ENCODE data around the gene HCN2. TPM values are rescaled to one million over a fixed set of nuclear protein-coding genes. Genes with fewer than 3 reads are reported as not detected.

Gene HCN2
- total and polyA plus RNA-seq, 2 of the 13 experiments (the other 11 are each of a cell fraction or from before 2014, with no cell fraction given): 0.01 TPM; not detected in 1

- TF ChIP-seq MTA1 (CRISPR knock-in tag; IDR thresholded peaks at IDR 0.05; ENCODE audit: borderline replicate concordance) (peak; percentile 84), ZNF674 (CRISPR knock-in tag; IDR thresholded peaks at IDR 0.05; ENCODE audit: low read depth) (no peak), MXD1 (CRISPR knock-in tag; IDR thresholded peaks at IDR 0.05) (peak; percentile 35; the same call in 1 of the 2 replicates), DDIT3 (CRISPR knock-in tag; IDR thresholded peaks at IDR 0.05) (no peak), ZNF746 (CRISPR knock-in tag; IDR thresholded peaks at IDR 0.05) (0 out of 2 replicates have a peak, but pooled peaks have one; percentile 80), HIVEP1 (CRISPR knock-in tag; IDR thresholded peaks at IDR 0.05) (peak; percentile 92), ZNF318 (CRISPR knock-in tag; IDR thresholded peaks at IDR 0.05) (no peak), ZNF280D (CRISPR knock-in tag; IDR thresholded peaks at IDR 0.05) (peak; percentile 91), ATF4 (CRISPR knock-in tag; IDR thresholded peaks at IDR 0.05) (peak in 1 of 2 experiments; percentile 70; a peak in 2 of 4 replicates), NFIB (CRISPR knock-in tag; IDR thresholded peaks at IDR 0.05; ENCODE audit: borderline replicate concordance) (no peak), ZFY (CRISPR knock-in tag; IDR thresholded peaks at IDR 0.05) (peak; percentile 84)
Observed at GRCh38 chr19:660793-661426, 71.2 kb downstream of the HCN2 start (continued).

All from HepG2 (cell line).